ENCODE data around the gene UBA1. TPM values are rescaled to one million over a fixed set of nuclear protein-coding genes. Genes with fewer than 3 reads are reported as not detected.

The UBA1 gene
- total and polyA plus RNA-seq, 2 experiments from 2014 or later, result 146 to 264 TPM

DNA sequence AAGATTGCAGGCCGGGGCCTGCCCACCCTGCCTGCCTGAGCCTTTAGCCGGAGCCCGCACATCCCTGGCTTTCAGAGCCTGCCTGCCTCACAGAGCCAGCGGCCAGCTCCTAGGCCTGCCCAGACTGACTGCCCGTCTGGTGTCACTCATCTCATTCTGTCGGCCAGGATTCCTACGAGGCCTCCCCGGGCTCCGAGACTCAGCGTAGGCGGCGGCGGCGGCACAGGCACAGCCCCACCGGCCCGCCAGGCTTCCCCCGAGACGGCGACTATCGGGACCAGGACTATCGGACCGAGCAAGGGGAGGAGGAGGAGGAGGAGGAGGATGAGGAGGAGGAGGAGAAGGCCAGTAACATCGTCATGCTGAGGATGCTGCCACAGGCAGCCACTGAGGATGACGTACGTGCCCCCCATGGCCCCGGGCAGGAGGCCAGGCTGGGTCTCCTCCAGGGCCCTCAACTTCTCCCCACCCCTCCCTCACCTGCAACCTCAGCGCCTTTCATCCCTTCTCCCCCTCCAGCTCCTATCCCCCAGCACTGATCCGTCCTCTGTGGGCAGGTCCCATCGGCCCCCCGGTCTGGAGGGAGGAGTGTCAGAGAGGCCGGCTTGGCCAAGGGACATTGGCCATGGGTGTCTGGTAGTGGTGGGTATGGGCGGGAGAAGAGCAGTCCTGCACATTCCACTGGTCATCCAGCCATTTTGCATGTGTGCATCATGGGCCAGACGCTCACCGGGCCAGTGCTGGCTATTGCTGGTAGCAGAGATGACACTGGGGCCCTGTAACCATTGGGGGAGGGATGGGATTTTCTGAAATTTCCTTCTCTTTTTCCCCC, 22.6 kb upstream of the UBA1 start:
- no peak overlapping the region for H3K27ac ChIP-seq
- H3K79me2 ChIP-seq (ENCODE audit: insufficient read depth), result peaks cover 41% of the 10 kb centered on the region
- no peaks in the 10 kb centered on the region for H3K4me1 ChIP-seq (ENCODE audit: insufficient read depth)
- H3K9ac ChIP-seq, result no peak overlapping the region
- no peaks in the 10 kb centered on the region for H3K9me2 ChIP-seq (ENCODE audit: insufficient read depth)
- no peak overlapping the region for H3K4me3 ChIP-seq
- H4K20me1 ChIP-seq (ENCODE audit: insufficient read depth), result no peaks in the 10 kb centered on the region
- in situ Hi-C loops (cut with MboI), result no loop called here
- no peaks in the 10 kb centered on the region for H3K9me3 ChIP-seq (ENCODE audit: low read depth)
- 94% methylated on average over 9 to 16 of the region's 34 CpGs for WGBS, 2 experiments (ENCODE audit: low coverage in 1 of 2, low lambda C conversion rate in 2 of 2, missing lambda C conversion rate in 2 of 2)
- H3K27me3 ChIP-seq (replicated peaks; ENCODE audit: insufficient read depth), result no peaks in the 10 kb centered on the region
- DNase-seq, result no peak
- no peak overlapping the region for H2AFZ ChIP-seq
- TF ChIP-seq EZH2 (IDR thresholded peaks at IDR 0.05; ENCODE audit: insufficient read depth, poor library complexity, severe bottlenecking) (no peak), EZH2phosphoT487 (IDR thresholded peaks at IDR 0.05; ENCODE audit: insufficient read depth, low read depth) (no peak)
- H3K4me2 ChIP-seq (ENCODE audit: unreplicated experiment), result no peak overlapping the region
- H3F3A ChIP-seq (ENCODE audit: insufficient read depth), result no peaks in the 10 kb centered on the region
- no peaks in the 10 kb centered on the region for H3K36me3 ChIP-seq (ENCODE audit: low read depth)

DNA sequence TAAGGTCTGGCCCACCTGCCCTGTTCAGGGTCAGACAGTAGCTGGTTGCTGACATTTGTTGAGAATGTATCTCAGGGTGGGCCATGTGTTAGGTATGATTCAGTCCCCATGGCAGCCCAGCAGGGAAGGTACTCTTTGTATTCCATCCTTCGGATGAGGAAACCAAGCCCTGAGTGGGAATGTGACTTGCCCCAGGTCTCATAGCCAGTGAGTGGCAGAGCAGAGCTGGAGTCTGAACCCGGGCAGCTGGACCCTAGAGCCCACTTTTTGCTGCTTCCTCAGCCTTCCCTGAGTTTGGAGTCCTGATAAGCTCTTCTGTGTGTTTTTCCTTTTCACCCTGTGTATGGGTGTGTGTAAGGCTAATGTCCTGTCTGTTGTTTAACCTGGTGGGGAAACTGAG, 21.6 kb upstream of the UBA1 start:
- H3K27ac ChIP-seq, result no peak overlapping the region
- WGBS, 2 experiments (ENCODE audit: low coverage in 1 of 2, low lambda C conversion rate in 2 of 2, missing lambda C conversion rate in 2 of 2), result 100% methylated on average over 2 of the region's 2 CpGs
- DNase-seq, result no peak
- H3F3A ChIP-seq (ENCODE audit: insufficient read depth), result no peaks in the 10 kb centered on the region
- TF ChIP-seq EZH2phosphoT487 (IDR thresholded peaks at IDR 0.05; ENCODE audit: insufficient read depth, low read depth) (no peak), EZH2 (IDR thresholded peaks at IDR 0.05; ENCODE audit: insufficient read depth, poor library complexity, severe bottlenecking) (no peak)
- no peaks in the 10 kb centered on the region for H4K20me1 ChIP-seq (ENCODE audit: insufficient read depth)
- no peak overlapping the region for H2AFZ ChIP-seq
- peaks cover 31% of the 10 kb centered on the region for H3K79me2 ChIP-seq (ENCODE audit: insufficient read depth)
- H3K9me3 ChIP-seq (ENCODE audit: low read depth), result no peaks in the 10 kb centered on the region
- no peaks in the 10 kb centered on the region for H3K36me3 ChIP-seq (ENCODE audit: low read depth)
- no peak overlapping the region for H3K4me3 ChIP-seq
- H3K4me1 ChIP-seq (ENCODE audit: insufficient read depth), result no peaks in the 10 kb centered on the region
- H3K9ac ChIP-seq, result no peak overlapping the region
- no peaks in the 10 kb centered on the region for H3K9me2 ChIP-seq (ENCODE audit: insufficient read depth)
- in situ Hi-C loops (cut with MboI), result no loop called here
- no peaks in the 10 kb centered on the region for H3K27me3 ChIP-seq (replicated peaks; ENCODE audit: insufficient read depth)
- H3K4me2 ChIP-seq (ENCODE audit: unreplicated experiment), result no peak overlapping the region

DNA sequence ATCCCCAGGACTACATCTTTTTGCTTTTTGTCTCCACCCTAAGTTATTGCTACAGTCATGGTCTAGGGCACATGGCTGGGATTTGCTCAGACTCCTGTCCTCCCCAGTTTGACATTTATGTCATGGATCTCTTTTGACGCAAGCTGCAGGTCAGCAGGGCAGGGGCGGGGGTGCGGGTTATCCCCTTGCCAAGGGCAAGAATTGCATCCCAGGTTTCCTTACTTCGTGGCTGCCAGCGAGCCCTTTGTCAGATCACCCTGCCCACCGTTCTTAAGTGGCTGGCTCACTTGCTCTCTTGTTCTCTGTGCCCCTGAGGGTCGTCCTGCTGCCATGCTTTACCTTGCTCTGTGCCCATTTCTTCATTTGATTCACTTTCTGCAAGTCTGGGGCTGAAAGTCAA, 21.1 kb upstream of the UBA1 start:
- H3K27me3 ChIP-seq (replicated peaks; ENCODE audit: insufficient read depth), result no peaks in the 10 kb centered on the region
- 90 to 92% methylated on average over 2 to 5 of the region's 7 CpGs for WGBS, 2 experiments (ENCODE audit: low coverage in 1 of 2, low lambda C conversion rate in 2 of 2, missing lambda C conversion rate in 2 of 2)
- H2AFZ ChIP-seq, result no peak overlapping the region
- no peaks in the 10 kb centered on the region for H3F3A ChIP-seq (ENCODE audit: insufficient read depth)
- peaks cover 26% of the 10 kb centered on the region for H3K79me2 ChIP-seq (ENCODE audit: insufficient read depth)
- no peaks in the 10 kb centered on the region for H3K9me3 ChIP-seq (ENCODE audit: low read depth)
- H3K4me3 ChIP-seq, result no peak overlapping the region
- no peak for DNase-seq
- H4K20me1 ChIP-seq (ENCODE audit: insufficient read depth), result no peaks in the 10 kb centered on the region
- H3K36me3 ChIP-seq (ENCODE audit: low read depth), result no peaks in the 10 kb centered on the region
- in situ Hi-C loops (cut with MboI), result no loop called here
- H3K4me2 ChIP-seq (ENCODE audit: unreplicated experiment), result no peak overlapping the region
- no peak overlapping the region for H3K27ac ChIP-seq
- no peaks in the 10 kb centered on the region for H3K9me2 ChIP-seq (ENCODE audit: insufficient read depth)
- H3K4me1 ChIP-seq (ENCODE audit: insufficient read depth), result no peaks in the 10 kb centered on the region
- no peak overlapping the region for H3K9ac ChIP-seq
- TF ChIP-seq EZH2phosphoT487 (IDR thresholded peaks at IDR 0.05; ENCODE audit: insufficient read depth, low read depth), result no peak
- TF ChIP-seq EZH2 (IDR thresholded peaks at IDR 0.05; ENCODE audit: insufficient read depth, poor library complexity, severe bottlenecking), result no peak

DNA sequence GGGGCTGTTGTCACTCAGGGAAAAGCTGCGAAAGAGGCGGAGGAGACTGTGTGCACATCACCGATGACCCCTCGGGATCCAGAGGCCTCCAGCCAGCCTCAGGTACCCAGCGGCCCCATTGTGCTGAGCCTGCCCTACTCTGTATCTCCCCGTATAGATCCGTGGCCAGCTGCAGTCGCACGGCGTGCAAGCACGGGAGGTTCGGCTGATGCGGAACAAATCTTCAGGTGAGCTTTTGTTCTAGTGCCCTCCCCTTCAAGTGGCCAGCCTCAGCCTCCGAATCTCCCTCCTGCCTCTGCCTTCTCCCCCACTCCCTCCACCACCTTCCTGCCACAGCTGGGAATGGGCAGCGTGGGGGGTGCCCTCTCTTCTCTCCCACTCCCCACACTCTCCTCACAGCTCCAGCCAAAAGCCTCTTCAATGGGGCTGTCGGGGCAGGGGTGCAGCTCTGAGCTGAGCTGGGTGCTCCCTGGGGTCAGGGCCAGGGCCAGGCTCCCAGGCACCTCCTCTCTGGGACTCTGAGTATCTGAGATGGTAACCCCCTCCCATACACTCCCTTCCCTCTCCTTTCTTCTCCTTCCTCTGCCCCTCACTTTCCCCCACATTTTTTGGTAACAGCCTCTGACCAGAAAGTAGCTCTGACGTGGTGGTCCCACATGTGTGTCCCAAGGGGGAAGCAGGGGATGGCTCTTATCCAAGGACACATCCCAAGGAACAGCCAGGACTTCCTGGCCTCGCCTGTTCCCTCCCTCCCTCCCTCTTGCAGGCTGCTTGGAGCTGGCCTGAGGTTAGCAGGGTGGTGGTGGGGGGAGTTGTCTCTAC, 20.4 kb upstream of the UBA1 start:
- Histone ChIP-seq H3K9me3 (ENCODE audit: low read depth) (no peaks in the 10 kb centered on the region), H3K79me2 (ENCODE audit: insufficient read depth) (peaks cover 20% of the 10 kb centered on the region), H3K27me3 (replicated peaks; ENCODE audit: insufficient read depth) (no peaks in the 10 kb centered on the region), H3F3A (ENCODE audit: insufficient read depth) (no peaks in the 10 kb centered on the region), H3K36me3 (ENCODE audit: low read depth) (no peaks in the 10 kb centered on the region), H3K9ac (no peak overlapping the region), H3K4me1 (ENCODE audit: insufficient read depth) (no peaks in the 10 kb centered on the region), H3K4me3 (no peak overlapping the region), H3K27ac (no peak overlapping the region), H4K20me1 (ENCODE audit: insufficient read depth) (no peaks in the 10 kb centered on the region), H3K9me2 (ENCODE audit: insufficient read depth) (no peaks in the 10 kb centered on the region), H2AFZ (no peak overlapping the region), H3K4me2 (ENCODE audit: unreplicated experiment) (no peak overlapping the region)
- TF ChIP-seq EZH2phosphoT487 (IDR thresholded peaks at IDR 0.05; ENCODE audit: insufficient read depth, low read depth) (no peak), EZH2 (IDR thresholded peaks at IDR 0.05; ENCODE audit: insufficient read depth, poor library complexity, severe bottlenecking) (no peak)
- DNase-seq, result no peak
- WGBS, 2 experiments (ENCODE audit: low coverage in 1 of 2, low lambda C conversion rate in 2 of 2, missing lambda C conversion rate in 2 of 2), result 86 to 100% methylated on average over 11 to 18 of the region's 18 CpGs
- in situ Hi-C loops (cut with MboI), result no loop called here

Measured in GM23248 (cell line).